Vagina (tissue), 2 donors: ENCODE measurements around the gene ADGRE1. TPM values are rescaled to one million over a fixed set of nuclear protein-coding genes. Genes with fewer than 3 reads are reported as not detected.

Experiments used
- DNase-seq, 2 donors: peaks; one replicate each; pipeline ENCODE4 v3.0.0-alpha.2; 2017; ENCODE audit errors: extremely low spot score in 2 of 2
- H3K27ac ChIP-seq: fragments of 200-600 bp; sonication (generic); one replicate; pipeline ENCODE4 v1.5.1; 2019
- H3K27me3 ChIP-seq: fragments of 200-600 bp; sonication (generic); one replicate; pipeline ENCODE4 v1.5.1; 2019
- H3K36me3 ChIP-seq, 2 donors: fragments of 200-600 bp; sonication (generic); one replicate each; pipeline ENCODE4 v1.5.1; 2017 to 2019
- H3K4me1 ChIP-seq: fragments of 200-600 bp; sonication (generic); one replicate; pipeline ENCODE4 v1.5.1; 2019
- H3K4me3 ChIP-seq, 2 donors: fragments of 200-600 bp; sonication (generic); 1 replicate in 1 of 2; 2 replicates in 1 of 2; pipeline ENCODE4 v1.5.1; 2016 to 2019
- H3K9me3 ChIP-seq: fragments of 200-600 bp; sonication (generic); one replicate; pipeline ENCODE4 v1.5.1; 2019
- CTCF ChIP-seq, 3 experiments: fragments of 450-650 bp in 2 of 3; fragments of 200-600 bp in 1 of 3; sonication (generic) in 1 of 3; IDR thresholded peaks; one replicate each; pipeline ENCODE4 v1.5.1; 2017 to 2019; ENCODE audit warnings: antibody characterized with exemption in 3 of 3, mild to moderate bottlenecking in 2 of 3, moderate library complexity in 2 of 3
- POLR2A ChIP-seq, 2 donors: fragments of 450-650 bp; IDR thresholded peaks; one replicate each; pipeline ENCODE4 v1.6.1; 2017; ENCODE audit warnings: antibody characterized with exemption in 2 of 2, mild to moderate bottlenecking in 2 of 2, moderate library complexity in 2 of 2
- POLR2AphosphoS5 ChIP-seq, 2 donors: sonication (generic); formaldehyde crosslinking; IDR thresholded peaks; one replicate each; pipeline ENCODE4 v1.9.0; 2017; ENCODE audit warnings: antibody characterized with exemption in 2 of 2, mild to moderate bottlenecking in 2 of 2, low read depth in 1 of 2; ENCODE audit not compliant: insufficient read depth in 1 of 2
- intact Hi-C: fragments of 100-400 bp; cut with DNase I; formaldehyde crosslinking; loops from one replicate; pipeline ENCODE4 v1.15.1; 2023
- total RNA-seq: library from RNA; depleted of rRNA; stranded (reverse); fragments of >200 nt; gene quantifications from one replicate; pipeline ENCODE4 v1.2.3, GENCODE V29; 2016

The ADGRE1 gene
- total RNA-seq, 1 donor from 2014 or later, result not detected

GRCh38 chr19:6854758-6855157, 32.6 kb upstream of the ADGRE1 start:
- H3K36me3 ChIP-seq, result no peaks in the 10 kb centered on the region
- TF ChIP-seq POLR2AphosphoS5 (IDR thresholded peaks at IDR 0.05; ENCODE audit: insufficient read depth in 1 of 2, low read depth in 1 of 2) (no peak), POLR2A (IDR thresholded peaks at IDR 0.05) (no peak), CTCF (IDR thresholded peaks at IDR 0.05) (no peak)
- intact Hi-C loops, result loop anchor here (5.0 kb wide), 1 partner anchor 222 kb away; no protein-coding TSS in a partner anchor
- no peak for DNase-seq
- H3K4me3 ChIP-seq, result no peak overlapping the region
- no peaks in the 10 kb centered on the region for H3K4me1 ChIP-seq
- H3K27me3 ChIP-seq, result no peaks in the 10 kb centered on the region
- no peak overlapping the region for H3K27ac ChIP-seq
- H3K9me3 ChIP-seq, result no peaks in the 10 kb centered on the region

- intact Hi-C loops, result no loop called here
- Histone ChIP-seq H3K36me3 (no peaks in the 10 kb centered on the region), H3K4me3 (no peak overlapping the region), H3K27ac (no peak overlapping the region), H3K4me1 (no peaks in the 10 kb centered on the region), H3K9me3 (no peaks in the 10 kb centered on the region), H3K27me3 (no peaks in the 10 kb centered on the region)
- TF ChIP-seq POLR2A (IDR thresholded peaks at IDR 0.05) (no peak), CTCF (IDR thresholded peaks at IDR 0.05) (no peak)
- no peak for DNase-seq
Measured at GRCh38 chr19:6856749-6857372, 30.5 kb upstream of the ADGRE1 start.

- H3K36me3 ChIP-seq, result no peaks in the 10 kb centered on the region
- no peak overlapping the region for H3K4me3 ChIP-seq
- no peak overlapping the region for H3K27ac ChIP-seq
- H3K27me3 ChIP-seq, result no peaks in the 10 kb centered on the region
- intact Hi-C loops, result loop anchor here (10.0 kb wide), 1 partner anchor 127 kb away; the partner anchor contains the start of genes GPR108 and TRIP10
- TF ChIP-seq CTCF (IDR thresholded peaks at IDR 0.05) (no peak), POLR2A (IDR thresholded peaks at IDR 0.05) (no peak), POLR2AphosphoS5 (IDR thresholded peaks at IDR 0.05; ENCODE audit: insufficient read depth in 1 of 2, low read depth in 1 of 2) (no peak)
- H3K9me3 ChIP-seq, result no peaks in the 10 kb centered on the region
- H3K4me1 ChIP-seq, result peaks cover 12% of the 10 kb centered on the region
- no peak for DNase-seq
Measured at GRCh38 chr19:6861683-6862286, 25.6 kb upstream of the ADGRE1 start.

- Histone ChIP-seq H3K4me1 (peaks cover 12% of the 10 kb centered on the region), H3K27ac (no peak overlapping the region), H3K27me3 (no peaks in the 10 kb centered on the region), H3K36me3 (no peaks in the 10 kb centered on the region), H3K4me3 (peak overlapping the region; percentile 37 to 38), H3K9me3 (no peaks in the 10 kb centered on the region)
- no peak for DNase-seq
- TF ChIP-seq CTCF (IDR thresholded peaks at IDR 0.05) (peak; percentile 73 to 85 (median 83)), POLR2AphosphoS5 (IDR thresholded peaks at IDR 0.05; ENCODE audit: insufficient read depth in 1 of 2, low read depth in 1 of 2) (no peak), POLR2A (IDR thresholded peaks at IDR 0.05) (no peak)
- intact Hi-C loops, result loop anchor here (10.0 kb wide), 1 partner anchor 128 kb away; the partner anchor contains the start of genes GPR108 and TRIP10
Measured at GRCh38 chr19:6862673-6863078, 24.7 kb upstream of the ADGRE1 start.
